ENCODE data around the gene CLK4.

CLK4 gene

GRCh38 chr5:178564811-178565550, 61.9 kb downstream of the CLK4 start:
- H3K9ac ChIP-seq (ENCODE audit: low read depth, low read length) = no peak overlapping the region
- H3K4me3 ChIP-seq (ENCODE audit: low read depth, low read length) = peak overlapping the region; percentile 9; the same call in 1 of the 2 replicates
- H3K9me3 ChIP-seq (ENCODE audit: control insufficient read depth, insufficient read depth, low read length) = no peaks in the 10 kb centered on the region
- H3K36me3 ChIP-seq (ENCODE audit: control insufficient read depth, insufficient read depth, low read length) = no peaks in the 10 kb centered on the region
- H3K4me1 ChIP-seq (ENCODE audit: control insufficient read depth, insufficient read depth, low read length) = peaks cover 34% of the 10 kb centered on the region
- no peaks in the 10 kb centered on the region for H3K27me3 ChIP-seq (ENCODE audit: control insufficient read depth, insufficient read depth, low read length)
- H3K27ac ChIP-seq (ENCODE audit: low read depth, low read length) = peak overlapping the region; percentile 73

DNA sequence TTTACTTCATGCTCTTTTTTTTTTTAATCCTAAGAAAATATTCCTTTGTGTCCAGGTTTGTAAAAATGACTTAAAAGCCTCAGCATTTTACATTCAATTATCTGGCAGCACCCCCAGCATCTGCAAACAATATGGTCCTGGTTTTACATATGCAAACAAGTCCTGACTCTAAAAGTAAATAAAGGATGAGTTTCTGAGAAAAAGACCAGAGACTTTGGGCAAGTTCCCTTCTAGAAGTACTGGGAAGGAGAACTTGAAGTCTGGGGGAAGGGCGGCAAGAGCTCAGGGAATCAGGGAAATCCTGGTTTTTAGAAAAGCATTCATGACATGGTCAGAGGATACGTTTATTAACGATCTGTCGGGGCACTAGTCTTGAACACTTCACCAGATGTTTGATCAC, 62.5 kb downstream of the CLK4 start:
- Histone ChIP-seq H3K27ac (ENCODE audit: low read depth, low read length) (peak overlapping the region; percentile 73), H3K9ac (ENCODE audit: low read depth, low read length) (no peak overlapping the region), H3K4me1 (ENCODE audit: control insufficient read depth, insufficient read depth, low read length) (peaks cover 34% of the 10 kb centered on the region), H3K36me3 (ENCODE audit: control insufficient read depth, insufficient read depth, low read length) (no peaks in the 10 kb centered on the region), H3K9me3 (ENCODE audit: control insufficient read depth, insufficient read depth, low read length) (no peaks in the 10 kb centered on the region), H3K4me3 (ENCODE audit: low read depth, low read length) (peak overlapping the region; percentile 9; the same call in 1 of the 2 replicates), H3K27me3 (ENCODE audit: control insufficient read depth, insufficient read depth, low read length) (no peaks in the 10 kb centered on the region)

DNA sequence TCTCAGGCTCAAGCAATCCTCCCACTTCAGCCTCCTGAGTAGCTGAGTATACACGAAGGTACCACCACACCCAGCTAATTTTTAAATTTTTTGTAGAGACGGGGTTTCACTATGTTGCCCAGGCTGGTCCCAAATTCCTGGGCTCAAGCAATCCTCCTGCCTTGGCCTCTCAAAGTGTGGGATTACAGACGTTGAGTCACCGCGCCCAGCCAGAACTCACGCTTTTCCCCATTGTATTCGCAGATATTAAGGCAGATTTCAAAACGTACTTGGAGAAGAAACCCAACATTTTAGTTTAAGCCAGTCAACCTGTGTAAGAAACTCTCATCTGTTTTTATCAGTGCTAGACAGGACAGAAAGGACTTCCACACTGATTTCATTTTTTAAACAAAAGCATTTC, 63.2 kb downstream of the CLK4 start:
- no peaks in the 10 kb centered on the region; the same call in 1 of the 2 replicates for H3K27me3 ChIP-seq (ENCODE audit: control insufficient read depth, insufficient read depth, low read length)
- no peak overlapping the region for H3K4me3 ChIP-seq (ENCODE audit: low read depth, low read length)
- H3K36me3 ChIP-seq (ENCODE audit: control insufficient read depth, insufficient read depth, low read length) = no peaks in the 10 kb centered on the region
- no peak overlapping the region for H3K9ac ChIP-seq (ENCODE audit: low read depth, low read length)
- H3K9me3 ChIP-seq (ENCODE audit: control insufficient read depth, insufficient read depth, low read length) = no peaks in the 10 kb centered on the region
- H3K4me1 ChIP-seq (ENCODE audit: control insufficient read depth, insufficient read depth, low read length) = peaks cover 34% of the 10 kb centered on the region
- H3K27ac ChIP-seq (ENCODE audit: low read depth, low read length) = peak overlapping the region; percentile 73

DNA sequence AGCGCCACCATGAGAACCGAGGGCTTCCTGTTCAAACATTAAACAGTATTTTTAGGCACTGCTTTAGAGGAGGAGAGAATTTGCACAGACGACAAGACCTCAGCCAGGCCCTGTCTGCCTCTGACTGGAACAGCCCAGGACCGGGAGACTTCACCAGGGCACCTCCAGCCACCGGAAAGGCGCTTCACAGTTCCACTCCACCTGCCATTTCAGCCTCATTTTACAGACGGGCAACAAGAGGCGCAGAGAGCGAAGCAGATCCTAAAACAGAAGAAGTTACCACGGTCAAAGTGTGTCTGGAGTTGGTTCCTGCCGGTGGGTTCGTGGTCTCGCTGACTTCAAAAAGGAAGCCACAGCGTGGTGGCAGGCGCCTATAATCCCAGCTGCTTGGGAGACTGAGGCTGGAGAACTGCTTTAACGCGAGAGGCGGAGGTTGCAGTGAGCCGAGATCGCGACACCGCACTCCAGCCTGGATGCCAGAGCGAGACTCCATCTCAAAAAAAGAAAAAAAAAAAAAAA, 65.0 kb downstream of the CLK4 start:
- Histone ChIP-seq H3K27me3 (ENCODE audit: control insufficient read depth, insufficient read depth, low read length) (no peaks in the 10 kb centered on the region; the same call in 1 of the 2 replicates), H3K27ac (ENCODE audit: low read depth, low read length) (no peak overlapping the region), H3K4me1 (ENCODE audit: control insufficient read depth, insufficient read depth, low read length) (peaks cover 34% of the 10 kb centered on the region), H3K4me3 (ENCODE audit: low read depth, low read length) (no peak overlapping the region), H3K9ac (ENCODE audit: low read depth, low read length) (no peak overlapping the region), H3K36me3 (ENCODE audit: control insufficient read depth, insufficient read depth, low read length) (no peaks in the 10 kb centered on the region), H3K9me3 (ENCODE audit: control insufficient read depth, insufficient read depth, low read length) (no peaks in the 10 kb centered on the region)

- Histone ChIP-seq H3K4me1 (ENCODE audit: control insufficient read depth, insufficient read depth, low read length) (peaks cover 36% of the 10 kb centered on the region), H3K4me3 (ENCODE audit: low read depth, low read length) (no peak overlapping the region), H3K27ac (ENCODE audit: low read depth, low read length) (peak overlapping the region; percentile 3), H3K9me3 (ENCODE audit: control insufficient read depth, insufficient read depth, low read length) (no peaks in the 10 kb centered on the region), H3K36me3 (ENCODE audit: control insufficient read depth, insufficient read depth, low read length) (no peaks in the 10 kb centered on the region), H3K9ac (ENCODE audit: low read depth, low read length) (no peak overlapping the region), H3K27me3 (ENCODE audit: control insufficient read depth, insufficient read depth, low read length) (no peaks in the 10 kb centered on the region; the same call in 1 of the 2 replicates)
Measured at GRCh38 chr5:178560911-178561310, 65.9 kb downstream of the CLK4 start.

DNA sequence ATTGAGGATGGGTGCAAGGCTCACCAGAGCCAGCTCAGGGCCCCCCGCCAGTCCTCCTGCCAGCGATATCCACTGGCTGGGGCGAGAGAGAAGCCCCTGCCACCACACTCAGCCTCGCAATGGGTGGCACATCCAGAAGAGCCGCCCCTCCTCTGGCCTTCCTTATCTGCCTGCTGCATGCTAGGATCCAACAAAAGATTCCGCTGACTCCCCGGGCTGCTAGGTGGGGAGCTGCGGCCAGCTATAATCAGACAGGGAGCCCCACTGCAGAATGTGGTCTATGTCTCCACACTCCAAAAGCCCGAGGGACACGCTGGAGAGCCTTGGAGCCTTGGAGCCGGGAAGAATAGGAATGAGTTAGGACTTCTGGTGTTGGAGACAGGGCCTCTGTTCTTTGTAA, 69.4 kb downstream of the CLK4 start:
- Histone ChIP-seq H3K36me3 (ENCODE audit: control insufficient read depth, insufficient read depth, low read length) (no peaks in the 10 kb centered on the region), H3K9ac (ENCODE audit: low read depth, low read length) (no peak overlapping the region), H3K27me3 (ENCODE audit: control insufficient read depth, insufficient read depth, low read length) (no peaks in the 10 kb centered on the region; the same call in 1 of the 2 replicates), H3K27ac (ENCODE audit: low read depth, low read length) (no peak overlapping the region), H3K4me1 (ENCODE audit: control insufficient read depth, insufficient read depth, low read length) (peaks cover 26% of the 10 kb centered on the region), H3K9me3 (ENCODE audit: control insufficient read depth, insufficient read depth, low read length) (no peaks in the 10 kb centered on the region), H3K4me3 (ENCODE audit: low read depth, low read length) (no peak overlapping the region)

- H3K4me1 ChIP-seq (ENCODE audit: control insufficient read depth, insufficient read depth, low read length) = peaks cover 15% of the 10 kb centered on the region
- no peak overlapping the region for H3K9ac ChIP-seq (ENCODE audit: low read depth, low read length)
- no peaks in the 10 kb centered on the region for H3K9me3 ChIP-seq (ENCODE audit: control insufficient read depth, insufficient read depth, low read length)
- H3K4me3 ChIP-seq (ENCODE audit: low read depth, low read length) = no peak overlapping the region
- no peaks in the 10 kb centered on the region; the same call in 1 of the 2 replicates for H3K27me3 ChIP-seq (ENCODE audit: control insufficient read depth, insufficient read depth, low read length)
- no peaks in the 10 kb centered on the region for H3K36me3 ChIP-seq (ENCODE audit: control insufficient read depth, insufficient read depth, low read length)
- peak overlapping the region; percentile 76 for H3K27ac ChIP-seq (ENCODE audit: low read depth, low read length)
Measured at GRCh38 chr5:178555771-178556211, 71.1 kb downstream of the CLK4 start.

DNA sequence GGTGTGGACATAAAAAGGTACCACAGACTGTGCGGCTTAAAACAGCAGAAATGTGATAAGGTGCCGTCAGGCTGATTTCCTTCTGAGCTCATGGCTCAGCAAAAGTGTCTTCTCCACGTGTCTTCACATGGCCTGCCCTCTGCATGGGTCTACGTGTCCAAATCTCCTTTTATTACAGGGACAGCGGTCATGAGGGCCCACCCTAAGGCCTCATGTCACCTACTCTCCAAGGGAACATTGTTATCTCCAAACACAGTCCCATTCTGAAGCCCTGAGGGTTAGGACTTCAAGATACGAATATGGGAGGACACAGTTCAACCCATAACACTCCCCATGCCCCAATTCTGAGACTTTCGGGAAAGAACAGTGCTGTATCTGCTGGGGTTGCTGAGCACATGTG, 71.8 kb downstream of the CLK4 start:
- Histone ChIP-seq H3K9ac (ENCODE audit: low read depth, low read length) (no peak overlapping the region), H3K4me1 (ENCODE audit: control insufficient read depth, insufficient read depth, low read length) (peaks cover 11% of the 10 kb centered on the region), H3K27me3 (ENCODE audit: control insufficient read depth, insufficient read depth, low read length) (no peaks in the 10 kb centered on the region; the same call in 1 of the 2 replicates), H3K36me3 (ENCODE audit: control insufficient read depth, insufficient read depth, low read length) (no peaks in the 10 kb centered on the region), H3K27ac (ENCODE audit: low read depth, low read length) (peak overlapping the region; percentile 76), H3K4me3 (ENCODE audit: low read depth, low read length) (no peak overlapping the region), H3K9me3 (ENCODE audit: control insufficient read depth, insufficient read depth, low read length) (no peaks in the 10 kb centered on the region)

- Histone ChIP-seq H3K27ac (ENCODE audit: low read depth, low read length) (no peak overlapping the region), H3K4me1 (ENCODE audit: control insufficient read depth, insufficient read depth, low read length) (peaks cover 11% of the 10 kb centered on the region), H3K9me3 (ENCODE audit: control insufficient read depth, insufficient read depth, low read length) (no peaks in the 10 kb centered on the region), H3K36me3 (ENCODE audit: control insufficient read depth, insufficient read depth, low read length) (no peaks in the 10 kb centered on the region), H3K4me3 (ENCODE audit: low read depth, low read length) (no peak overlapping the region), H3K9ac (ENCODE audit: low read depth, low read length) (no peak overlapping the region), H3K27me3 (ENCODE audit: control insufficient read depth, insufficient read depth, low read length) (no peaks in the 10 kb centered on the region; the same call in 1 of the 2 replicates)
Measured at GRCh38 chr5:178554311-178554710, 72.5 kb downstream of the CLK4 start.

GRCh38 chr5:178553517-178553916, 73.3 kb downstream of the CLK4 start:
- Histone ChIP-seq H3K27ac (ENCODE audit: low read depth, low read length) (no peak overlapping the region), H3K4me1 (ENCODE audit: control insufficient read depth, insufficient read depth, low read length) (peaks cover 11% of the 10 kb centered on the region), H3K36me3 (ENCODE audit: control insufficient read depth, insufficient read depth, low read length) (no peaks in the 10 kb centered on the region), H3K4me3 (ENCODE audit: low read depth, low read length) (no peak overlapping the region), H3K9me3 (ENCODE audit: control insufficient read depth, insufficient read depth, low read length) (no peaks in the 10 kb centered on the region), H3K9ac (ENCODE audit: low read depth, low read length) (no peak overlapping the region), H3K27me3 (ENCODE audit: control insufficient read depth, insufficient read depth, low read length) (no peaks in the 10 kb centered on the region; the same call in 1 of the 2 replicates)

All from HUES48 (cell line).